Osteocyte (in vitro differentiated cells): ENCODE data around the gene RPAP2. TPM values are rescaled to one million over a fixed set of nuclear protein-coding genes. Genes with fewer than 3 reads are reported as not detected.

ENCODE experiments used
- DNase-seq: peaks from one replicate; pipeline ENCODE4 v3.0.0; 2021; ENCODE audit warnings: mixed read lengths; ENCODE audit not compliant: unreplicated experiment; ENCODE audit errors: extremely low spot score
- H3K27ac Mint-ChIP-seq: one replicate; pipeline ENCODE4 v1.8.0; 2021; ENCODE audit warnings: mild to moderate bottlenecking, mixed read lengths; ENCODE audit not compliant: unreplicated experiment
- H3K27me3 Mint-ChIP-seq: one replicate; pipeline ENCODE4 v1.8.0; 2021; ENCODE audit warnings: mixed read lengths; ENCODE audit not compliant: unreplicated experiment
- H3K36me3 Mint-ChIP-seq: one replicate; pipeline ENCODE4 v1.8.0; 2021; ENCODE audit warnings: mixed read lengths; ENCODE audit not compliant: unreplicated experiment
- H3K4me1 Mint-ChIP-seq: one replicate; pipeline ENCODE4 v1.8.0; 2021; ENCODE audit warnings: mixed read lengths; ENCODE audit not compliant: unreplicated experiment
- H3K4me3 Mint-ChIP-seq: one replicate; pipeline ENCODE4 v1.8.0; 2021; ENCODE audit warnings: mild to moderate bottlenecking, moderate library complexity, mixed read lengths; ENCODE audit not compliant: unreplicated experiment
- H3K9me3 Mint-ChIP-seq: one replicate; pipeline ENCODE4 v1.8.0; 2021; ENCODE audit warnings: mixed read lengths; ENCODE audit not compliant: unreplicated experiment
- CTCF ChIP-seq: fragments of 200-600 bp; sonication (generic); IDR thresholded peaks from 2 replicates; pipeline ENCODE4 v1.5.0; 2021; ENCODE audit warnings: antibody characterized with exemption, mild to moderate bottlenecking, moderate library complexity
- total RNA-seq: library from RNA; stranded (reverse); gene quantifications from 2 replicates; pipeline ENCODE4 v1.2.1, GENCODE V29; 2021

Gene RPAP2
- total RNA-seq, 1 donor from 2014 or later: 32.6 TPM

GRCh38 chr1:92363401-92363800 lies 64.5 kb downstream of the RPAP2 start:
- TF ChIP-seq CTCF: no peak
- H3K27me3 Mint-ChIP-seq: no peaks in the 10 kb centered on the region
- DNase-seq: no peak
- H3K9me3 Mint-ChIP-seq: no peaks in the 10 kb centered on the region
- H3K4me1 Mint-ChIP-seq: no peaks in the 10 kb centered on the region
- H3K27ac Mint-ChIP-seq: no peak overlapping the region
- no peak overlapping the region for H3K4me3 Mint-ChIP-seq
- peaks cover 32% of the 10 kb centered on the region for H3K36me3 Mint-ChIP-seq

GRCh38 chr1:92365378-92366039 lies 66.7 kb downstream of the RPAP2 start:
- Mint-ChIP-seq H3K4me3 (no peak overlapping the region), H3K27ac (no peak overlapping the region), H3K9me3 (no peaks in the 10 kb centered on the region), H3K4me1 (no peaks in the 10 kb centered on the region), H3K36me3 (peaks cover 34% of the 10 kb centered on the region), H3K27me3 (no peaks in the 10 kb centered on the region)
- TF ChIP-seq CTCF: no peak
- DNase-seq: no peak

GRCh38 chr1:92366040-92366395 lies 67.2 kb downstream of the RPAP2 start:
- H3K4me1 Mint-ChIP-seq: no peaks in the 10 kb centered on the region
- no peak overlapping the region for H3K27ac Mint-ChIP-seq
- peaks cover 34% of the 10 kb centered on the region for H3K36me3 Mint-ChIP-seq
- no peak for TF ChIP-seq CTCF
- no peak for DNase-seq
- no peaks in the 10 kb centered on the region for H3K27me3 Mint-ChIP-seq
- H3K4me3 Mint-ChIP-seq: no peak overlapping the region
- H3K9me3 Mint-ChIP-seq: no peaks in the 10 kb centered on the region

- Mint-ChIP-seq H3K9me3 (no peaks in the 10 kb centered on the region), H3K27ac (no peak overlapping the region), H3K27me3 (no peaks in the 10 kb centered on the region), H3K4me3 (no peak overlapping the region), H3K4me1 (no peaks in the 10 kb centered on the region), H3K36me3 (peaks cover 32% of the 10 kb centered on the region)
- DNase-seq: no peak
- TF ChIP-seq CTCF: no peak
Observed at GRCh38 chr1:92367496-92367895, 68.6 kb downstream of the RPAP2 start.

GRCh38 chr1:92372164-92372563 lies 73.3 kb downstream of the RPAP2 start:
- H3K4me3 Mint-ChIP-seq: no peak overlapping the region
- no peak for DNase-seq
- H3K4me1 Mint-ChIP-seq: no peaks in the 10 kb centered on the region
- no peaks in the 10 kb centered on the region for H3K9me3 Mint-ChIP-seq
- H3K36me3 Mint-ChIP-seq: peaks cover 15% of the 10 kb centered on the region
- no peak for TF ChIP-seq CTCF
- no peak overlapping the region for H3K27ac Mint-ChIP-seq
- no peaks in the 10 kb centered on the region for H3K27me3 Mint-ChIP-seq
